ENCODE data around the gene SLC3A2. TPM values are rescaled to one million over a fixed set of nuclear protein-coding genes. Genes with fewer than 3 reads are reported as not detected.

The SLC3A2 gene
- total and polyA plus RNA-seq, 2 donors (not counting 3 experiments of a cell fraction or from before 2014, with no cell fraction given), result 208 to 337 TPM

DNA sequence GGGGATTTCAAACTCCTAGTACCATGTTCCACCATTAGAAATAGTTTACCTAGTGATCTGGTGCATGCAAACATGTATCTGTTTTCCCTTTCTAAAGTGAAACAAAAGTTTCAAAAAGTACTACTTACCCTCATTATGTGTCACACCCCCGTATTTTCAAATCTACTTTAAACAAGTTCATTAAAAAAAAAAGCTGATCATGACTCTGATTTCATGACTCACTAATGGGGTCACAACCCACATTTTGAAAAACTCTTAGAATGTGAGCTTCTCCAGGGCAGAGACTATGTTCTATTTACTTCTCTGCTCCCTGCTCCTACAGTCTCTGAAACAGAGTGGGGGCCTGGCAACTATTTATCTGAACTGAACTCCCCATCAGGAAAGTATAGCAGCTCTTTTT lies 22.2 kb downstream of the SLC3A2 start:
- no peaks in the 10 kb centered on the region for H3K9me3 ChIP-seq (replicated peaks; ENCODE audit: control insufficient read depth, insufficient read depth, low read length)
- H3K9me1 ChIP-seq (replicated peaks; ENCODE audit: control insufficient read depth, extremely low read depth, insufficient read depth, low read length), result no peaks in the 10 kb centered on the region
- H3K27me3 ChIP-seq (ENCODE audit: control insufficient read depth in 2 of 2, insufficient read depth in 2 of 2, low read length in 2 of 2), result peaks cover 0 to 2% of the 10 kb centered on the region in 2 experiments
- no peak overlapping the region for H3K4me2 ChIP-seq (ENCODE audit: insufficient read depth, low read length)
- H2AFZ ChIP-seq (ENCODE audit: low read depth, low read length), result no peak overlapping the region
- no peak overlapping the region for H3K4me3 ChIP-seq (replicated peaks in 1 of 3; ENCODE audit: insufficient read depth in 1 of 3, low read depth in 1 of 3, low read length in 3 of 3)
- peak; percentile 24 for FAIRE-seq
- BruUV-seq (replicated peaks), result no TSS peak
- no peaks in the 10 kb centered on the region for H3K79me2 ChIP-seq (ENCODE audit: control insufficient read depth, insufficient read depth, low read length)
- no peak overlapping the region for H3K27ac ChIP-seq (ENCODE audit: insufficient read depth, low read depth, low read length)
- peak; percentile 37 for DNase-seq (ENCODE audit: low read depth, low spot score)
- H3K36me3 ChIP-seq (ENCODE audit: control insufficient read depth in 2 of 2, extremely low read depth in 1 of 2, insufficient read depth in 2 of 2, low read length in 2 of 2), result no peaks in the 10 kb centered on the region
- dilution Hi-C loops (cut with MboI; ENCODE audit: extremely low pct_ligation_motif_present, low sequenced_read_pairs), result no loop called here
- ChIA-PET POLR2A (interaction anchor here (0.8 kb wide), 1 partner anchor 22 kb away, joined by 4 read pairs; no protein-coding TSS in a partner anchor), CTCF (interaction anchor here (0.6 to 7.3 kb wide), 7 partner anchors 13 to 131 kb away, joined by 3 to 488 read pairs (median 3); no protein-coding TSS in a partner anchor)
- H3K9ac ChIP-seq (replicated peaks; ENCODE audit: extremely low read depth, insufficient read depth, low read length), result no peak overlapping the region
- peaks cover 4% of the 10 kb centered on the region for H3K4me1 ChIP-seq (ENCODE audit: control insufficient read depth, extremely low read depth, insufficient read depth, low read length)
- intact Hi-C loops (cut with micrococcal nuclease), result loop anchor here (10.0 kb wide), 1 partner anchor 712 kb away; the partner anchor contains the start of gene PLAAT3
- TF ChIP-seq JUN (IDR thresholded peaks at IDR 0.05; ENCODE audit: borderline replicate concordance, insufficient read depth, insufficient read length, low read depth) (no peak), FOS (IDR thresholded peaks at IDR 0.05; ENCODE audit: borderline replicate concordance, insufficient read depth, low read length) (no peak), POLR2A (IDR thresholded peaks at IDR 0.05; ENCODE audit: low read depth, low read length) (no peak), MYC (IDR thresholded peaks at IDR 0.05; ENCODE audit: low read depth, low read length) (no peak), GATA2 (IDR thresholded peaks at IDR 0.05; ENCODE audit: insufficient read depth, insufficient read length, low read depth, low read length) (no peak), POLR2AphosphoS5 (IDR thresholded peaks at IDR 0.05; ENCODE audit: insufficient read depth, low read depth, low read length) (no peak), EZH2 (IDR thresholded peaks at IDR 0.05; ENCODE audit: borderline replicate concordance, low read depth, low read length, severe bottlenecking) (no peak)
- TF ChIP-seq, protein P1, sequence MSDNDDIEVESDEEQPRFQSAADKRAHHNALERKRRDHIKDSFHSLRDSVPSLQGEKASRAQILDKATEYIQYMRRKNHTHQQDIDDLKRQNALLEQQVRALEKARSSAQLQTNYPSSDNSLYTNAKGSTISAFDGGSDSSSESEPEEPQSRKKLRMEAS (IDR thresholded peaks at IDR 0.05; ENCODE audit: insufficient read depth, insufficient read length), result no peak
- TF ChIP-seq, protein P2, sequence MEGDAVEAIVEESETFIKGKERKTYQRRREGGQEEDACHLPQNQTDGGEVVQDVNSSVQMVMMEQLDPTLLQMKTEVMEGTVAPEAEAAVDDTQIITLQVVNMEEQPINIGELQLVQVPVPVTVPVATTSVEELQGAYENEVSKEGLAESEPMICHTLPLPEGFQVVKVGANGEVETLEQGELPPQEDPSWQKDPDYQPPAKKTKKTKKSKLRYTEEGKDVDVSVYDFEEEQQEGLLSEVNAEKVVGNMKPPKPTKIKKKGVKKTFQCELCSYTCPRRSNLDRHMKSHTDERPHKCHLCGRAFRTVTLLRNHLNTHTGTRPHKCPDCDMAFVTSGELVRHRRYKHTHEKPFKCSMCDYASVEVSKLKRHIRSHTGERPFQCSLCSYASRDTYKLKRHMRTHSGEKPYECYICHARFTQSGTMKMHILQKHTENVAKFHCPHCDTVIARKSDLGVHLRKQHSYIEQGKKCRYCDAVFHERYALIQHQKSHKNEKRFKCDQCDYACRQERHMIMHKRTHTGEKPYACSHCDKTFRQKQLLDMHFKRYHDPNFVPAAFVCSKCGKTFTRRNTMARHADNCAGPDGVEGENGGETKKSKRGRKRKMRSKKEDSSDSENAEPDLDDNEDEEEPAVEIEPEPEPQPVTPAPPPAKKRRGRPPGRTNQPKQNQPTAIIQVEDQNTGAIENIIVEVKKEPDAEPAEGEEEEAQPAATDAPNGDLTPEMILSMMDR (IDR thresholded peaks at IDR 0.05; ENCODE audit: extremely low read depth in 1 of 2, insufficient read depth in 1 of 2, low read depth in 1 of 2, low read length in 2 of 2), result no peak
- H4K20me1 ChIP-seq (replicated peaks; ENCODE audit: control insufficient read depth, extremely low read depth, insufficient read depth, low read length), result no peaks in the 10 kb centered on the region

Data from endothelial cell of umbilical vein (primary cell).